GM12872 (cell line): Measurements from ENCODE around the gene DYNC1I1.

Source experiments
- CTCF ChIP-seq: IDR thresholded peaks from 3 replicates; pipeline ENCODE4 v1.5.1; 2011; ENCODE audit warnings: low read depth, mild to moderate bottlenecking, low read length, moderate library complexity; ENCODE audit not compliant: insufficient read depth

The DYNC1I1 gene

GRCh38 chr7:95897557-95898251, 125.3 kb downstream of the DYNC1I1 start:
- TF ChIP-seq CTCF, result no peak

GRCh38 chr7:95899919-95900513, 127.7 kb downstream of the DYNC1I1 start:
- no peak for TF ChIP-seq CTCF

- TF ChIP-seq CTCF, result no peak
Measured at GRCh38 chr7:95901006-95901405, 128.7 kb downstream of the DYNC1I1 start.

GRCh38 chr7:95904099-95904498, 131.7 kb downstream of the DYNC1I1 start:
- TF ChIP-seq CTCF, result no peak

GRCh38 chr7:95905167-95905566, 132.8 kb downstream of the DYNC1I1 start:
- no peak for TF ChIP-seq CTCF

GRCh38 chr7:95906851-95907250, 134.5 kb downstream of the DYNC1I1 start:
- no peak for TF ChIP-seq CTCF

- TF ChIP-seq CTCF, result no peak
Measured at GRCh38 chr7:95907337-95907736, 135.0 kb downstream of the DYNC1I1 start.
